ENCODE measurements around the gene XPC. TPM values are rescaled to one million over a fixed set of nuclear protein-coding genes. Genes with fewer than 3 reads are reported as not detected.

Gene XPC
- total and polyA plus RNA-seq, 2 donors from 2014 or later = 15.9 to 44.4 TPM

- DNase-seq (peak in 1 of 5 donors; percentile 69), FAIRE-seq (no peak)
- Histone ChIP-seq H3K27me3 (ENCODE audit: control insufficient read depth, insufficient read depth, low read length) (no peaks in the 10 kb centered on the region), H3K9me3 (ENCODE audit: control insufficient read depth in 2 of 3, insufficient read depth in 1 of 3, low read length in 3 of 3) (no peaks in the 10 kb centered on the region), H3K36me3 (ENCODE audit: control insufficient read depth in 2 of 3, insufficient read depth in 3 of 3, low read length in 3 of 3) (peaks cover 14 to 54% (median 37%) of the 10 kb centered on the region in 3 donors), H3K9ac (ENCODE audit: low read length in 3 of 3) (no peak overlapping the region), H3K27ac (ENCODE audit: low read depth in 2 of 2, low read length in 2 of 2) (no peak overlapping the region), H3K4me1 (ENCODE audit: control insufficient read depth in 2 of 3, insufficient read depth in 2 of 3, low read depth in 1 of 3, low read length in 3 of 3) (peaks cover 0 to 2% (median 1%) of the 10 kb centered on the region in 3 donors), H3K4me3 (ENCODE audit: low read length in 3 of 3) (no peak overlapping the region)
- no peak for TF ChIP-seq CTCF (IDR thresholded peaks at IDR 0.05; ENCODE audit: borderline replicate concordance, extremely low read depth, insufficient read depth)
- intact Hi-C loops (cut with DNase I) = no loop called here
Observed at GRCh38 chr3:14133188-14133800, 45.1 kb downstream of the XPC start.

GRCh38 chr3:14132689-14133088, 45.7 kb downstream of the XPC start:
- Histone ChIP-seq H3K27ac (ENCODE audit: low read depth in 2 of 2, low read length in 2 of 2) (no peak overlapping the region), H3K9ac (ENCODE audit: low read length in 3 of 3) (no peak overlapping the region), H3K27me3 (ENCODE audit: control insufficient read depth, insufficient read depth, low read length) (no peaks in the 10 kb centered on the region), H3K9me3 (ENCODE audit: control insufficient read depth in 2 of 3, insufficient read depth in 1 of 3, low read length in 3 of 3) (no peaks in the 10 kb centered on the region), H3K36me3 (ENCODE audit: control insufficient read depth in 2 of 3, insufficient read depth in 3 of 3, low read length in 3 of 3) (peaks cover 14 to 51% (median 37%) of the 10 kb centered on the region in 3 donors), H3K4me1 (ENCODE audit: control insufficient read depth in 2 of 3, insufficient read depth in 2 of 3, low read depth in 1 of 3, low read length in 3 of 3) (no peaks in the 10 kb centered on the region), H3K4me3 (ENCODE audit: low read length in 3 of 3) (no peak overlapping the region)
- FAIRE-seq (no peak), DNase-seq (no peak)
- TF ChIP-seq CTCF (IDR thresholded peaks at IDR 0.05; ENCODE audit: borderline replicate concordance, extremely low read depth, insufficient read depth) = no peak
- intact Hi-C loops (cut with DNase I) = no loop called here

- H3K4me1 ChIP-seq (ENCODE audit: control insufficient read depth in 2 of 3, insufficient read depth in 2 of 3, low read depth in 1 of 3, low read length in 3 of 3) = peaks cover 0 to 2% (median 0%) of the 10 kb centered on the region in 3 donors
- H3K27me3 ChIP-seq (ENCODE audit: control insufficient read depth, insufficient read depth, low read length) = no peaks in the 10 kb centered on the region
- intact Hi-C loops (cut with DNase I) = no loop called here
- H3K4me3 ChIP-seq (ENCODE audit: low read length in 3 of 3) = no peak overlapping the region
- DNase-seq (peak in 1 of 5 donors; percentile 54), FAIRE-seq (no peak)
- no peaks in the 10 kb centered on the region for H3K9me3 ChIP-seq (ENCODE audit: control insufficient read depth in 2 of 3, insufficient read depth in 1 of 3, low read length in 3 of 3)
- no peak overlapping the region for H3K27ac ChIP-seq (ENCODE audit: low read depth in 2 of 2, low read length in 2 of 2)
- no peak overlapping the region for H3K9ac ChIP-seq (ENCODE audit: low read length in 3 of 3)
- TF ChIP-seq CTCF (IDR thresholded peaks at IDR 0.05; ENCODE audit: borderline replicate concordance, extremely low read depth, insufficient read depth) = no peak
- H3K36me3 ChIP-seq (ENCODE audit: control insufficient read depth in 2 of 3, insufficient read depth in 3 of 3, low read length in 3 of 3) = peaks cover 12 to 50% (median 37%) of the 10 kb centered on the region in 3 donors
Observed at GRCh38 chr3:14132120-14132519, 46.3 kb downstream of the XPC start.
